Calu3 (cell line): ENCODE measurements around the gene VHLL. TPM values are rescaled to one million over a fixed set of nuclear protein-coding genes. Genes with fewer than 3 reads are reported as not detected.

Experiments used
- BruUV-seq: library from RNA; stranded (reverse); fragments of 400-500 nt; replicated peaks from 2 replicates; lab custom pipeline; 2021; lab: Mats Ljungman, UMichigan
- CTCF ChIA-PET: fragments of 300-600 bp; sonication (Branson Sonifier 250); formaldehyde crosslinking; loops from one replicate; lab custom pipeline; 2022; ENCODE audit warnings: antibody characterized with exemption; lab: Charles Lee
- DNase-seq: peaks from one replicate; pipeline ENCODE4 v3.0.0; 2022
- H3K27ac Mint-ChIP-seq: one replicate; pipeline ENCODE4 v1.8.0; 2022; ENCODE audit warnings: mixed read lengths; ENCODE audit not compliant: unreplicated experiment
- H3K27me3 Mint-ChIP-seq: one replicate; pipeline ENCODE4 v1.8.0; 2022; ENCODE audit warnings: mixed read lengths; ENCODE audit not compliant: unreplicated experiment
- H3K36me3 Mint-ChIP-seq: one replicate; pipeline ENCODE4 v1.8.0; 2022; ENCODE audit warnings: mild to moderate bottlenecking, moderate library complexity, mixed read lengths; ENCODE audit not compliant: insufficient read depth, unreplicated experiment
- H3K4me1 Mint-ChIP-seq: one replicate; pipeline ENCODE4 v1.8.0; 2022; ENCODE audit warnings: mild to moderate bottlenecking, low read depth, mixed read lengths; ENCODE audit not compliant: unreplicated experiment
- H3K4me3 Mint-ChIP-seq: one replicate; pipeline ENCODE4 v1.8.0; 2022; ENCODE audit warnings: mild to moderate bottlenecking, low read depth, moderate library complexity, mixed read lengths; ENCODE audit not compliant: unreplicated experiment
- H3K9me3 Mint-ChIP-seq: one replicate; pipeline ENCODE4 v1.8.0; 2022; ENCODE audit warnings: low read depth, mixed read lengths; ENCODE audit not compliant: unreplicated experiment
- CTCF ChIP-seq: fragments of 200-600 bp; IDR thresholded peaks from one replicate; pipeline ENCODE4 v1.8.0; 2022; ENCODE audit warnings: antibody characterized with exemption; ENCODE audit not compliant: unreplicated experiment
- intact Hi-C: fragments of 100-400 bp; cut with micrococcal nuclease; formaldehyde crosslinking; loops from one replicate; pipeline ENCODE4 v1.10.0; 2022; ENCODE audit not compliant: unreplicated experiment
- total RNA-seq: library from RNA; stranded (reverse); gene quantifications from 2 replicates; pipeline ENCODE4 v1.2.3, GENCODE V29; 2022

The VHLL gene
- total RNA-seq, 1 experiment from 2014 or later: 1.5 TPM

DNA sequence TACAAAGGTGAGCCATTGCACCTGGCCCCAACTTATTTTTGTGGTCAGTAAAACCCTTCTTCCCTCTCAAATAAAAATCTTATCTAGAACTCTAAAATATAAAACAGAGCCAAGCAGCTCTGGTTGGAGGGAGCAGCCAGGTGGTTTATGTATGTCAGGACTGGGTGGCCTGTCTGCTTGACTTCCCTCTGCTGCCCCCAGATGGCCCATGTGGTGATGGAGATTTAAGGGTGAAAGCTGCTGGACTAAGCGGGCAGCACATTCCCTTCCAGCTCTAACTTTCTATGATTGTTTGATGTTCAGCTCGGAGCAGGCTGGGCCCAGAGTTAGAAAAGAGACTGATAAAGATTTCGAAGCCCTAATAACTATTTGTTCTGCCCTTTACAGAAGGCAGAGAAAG lies 39.3 kb downstream of the VHLL start:
- CTCF ChIA-PET: no interaction called here
- no TSS peak for BruUV-seq
- H3K36me3 Mint-ChIP-seq: peaks cover 86% of the 10 kb centered on the region

GRCh38 chr1:156258859-156259258 lies 40.2 kb downstream of the VHLL start:
- no peak for DNase-seq
- no peak overlapping the region for H3K27ac Mint-ChIP-seq
- no peak overlapping the region for H3K4me3 Mint-ChIP-seq
- BruUV-seq: no TSS peak
- H3K4me1 Mint-ChIP-seq: no peaks in the 10 kb centered on the region
- H3K27me3 Mint-ChIP-seq: no peaks in the 10 kb centered on the region
- CTCF ChIA-PET: no interaction called here
- intact Hi-C loops: no loop called here
- no peak for TF ChIP-seq CTCF
- H3K9me3 Mint-ChIP-seq: no peaks in the 10 kb centered on the region
- peaks cover 77% of the 10 kb centered on the region for H3K36me3 Mint-ChIP-seq

More for the DNA sequence above, 39.3 kb downstream of the VHLL start:
- no peak for TF ChIP-seq CTCF
- Mint-ChIP-seq H3K4me1 (no peaks in the 10 kb centered on the region), H3K27ac (no peak overlapping the region), H3K9me3 (no peaks in the 10 kb centered on the region), H3K27me3 (no peaks in the 10 kb centered on the region), H3K4me3 (no peak overlapping the region)
- no peak for DNase-seq
- intact Hi-C loops: no loop called here

- H3K4me3 Mint-ChIP-seq: no peak overlapping the region
- DNase-seq: no peak
- H3K36me3 Mint-ChIP-seq: peaks cover 66% of the 10 kb centered on the region
- H3K27ac Mint-ChIP-seq: no peak overlapping the region
- H3K4me1 Mint-ChIP-seq: no peaks in the 10 kb centered on the region
- CTCF ChIA-PET: no interaction called here
- intact Hi-C loops: no loop called here
- no TSS peak for BruUV-seq
- no peak for TF ChIP-seq CTCF
- H3K27me3 Mint-ChIP-seq: no peaks in the 10 kb centered on the region
- no peaks in the 10 kb centered on the region for H3K9me3 Mint-ChIP-seq
Measured at GRCh38 chr1:156257711-156258110, 41.4 kb downstream of the VHLL start.

DNA sequence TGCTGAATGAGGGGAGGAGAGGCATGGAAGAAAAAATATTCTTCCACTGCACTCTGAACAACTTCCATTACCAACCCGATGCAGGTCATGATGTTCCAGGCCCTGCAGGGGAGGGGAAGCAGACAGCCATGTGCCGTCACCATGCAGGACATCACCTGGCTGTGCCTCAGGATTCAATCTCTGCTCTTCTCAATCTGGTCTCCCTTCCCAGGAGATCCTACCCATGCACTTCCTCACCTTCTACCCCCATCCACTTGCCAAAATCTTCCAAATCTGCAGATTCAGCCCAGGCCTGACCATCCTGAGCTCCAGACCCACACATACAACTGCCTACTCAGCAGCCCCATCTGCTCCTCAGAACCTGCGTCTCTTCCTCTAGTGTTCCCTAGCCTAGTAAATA lies 45.5 kb downstream of the VHLL start:
- Mint-ChIP-seq H3K36me3 (peaks cover 37% of the 10 kb centered on the region), H3K4me3 (no peak overlapping the region), H3K27me3 (no peaks in the 10 kb centered on the region), H3K4me1 (no peaks in the 10 kb centered on the region), H3K27ac (no peak overlapping the region), H3K9me3 (no peaks in the 10 kb centered on the region)
- TF ChIP-seq CTCF: no peak
- BruUV-seq: no TSS peak
- intact Hi-C loops: no loop called here
- CTCF ChIA-PET: no interaction called here
- DNase-seq: no peak
